Activated T-cell treated with anti-CD3 and anti-CD28 coated beads for 4 hours (primary cell): ENCODE data around the gene TSPAN5.
"Not testable (repeated sequence)": the region's sequence is repeated elsewhere in the genome, so short reads cannot be mapped to it uniquely, and the experiment has no call there.

ENCODE experiments used
- DNase-seq: peaks from one replicate; pipeline ENCODE4 v3.0.0-alpha.2; 2020

TSPAN5 gene

GRCh38 chr4:98482847-98483806 is 175.3 kb downstream of the TSPAN5 start:
- DNase-seq, result peak; percentile 27

GRCh38 chr4:98482503-98482846 is 175.9 kb downstream of the TSPAN5 start:
- DNase-seq, result no peak

- DNase-seq, result no peak
Measured at GRCh38 chr4:98481167-98481566, 177.2 kb downstream of the TSPAN5 start.

- no peak for DNase-seq
Measured at GRCh38 chr4:98480535-98480934, 177.9 kb downstream of the TSPAN5 start.

GRCh38 chr4:98479590-98479989 is 178.8 kb downstream of the TSPAN5 start:
- DNase-seq, result not testable (repeated sequence)

- DNase-seq, result no peak
Measured at GRCh38 chr4:98476891-98477290, 181.5 kb downstream of the TSPAN5 start.

- DNase-seq, result no peak
Measured at GRCh38 chr4:98474408-98474844, 184.0 kb downstream of the TSPAN5 start.

- no peak for DNase-seq
Measured at GRCh38 chr4:98473046-98473445, 185.4 kb downstream of the TSPAN5 start.

GRCh38 chr4:98470831-98471230 is 187.6 kb downstream of the TSPAN5 start:
- no peak for DNase-seq

GRCh38 chr4:98470366-98470765 is 188.0 kb downstream of the TSPAN5 start:
- no peak for DNase-seq

GRCh38 chr4:98469771-98470170 is 188.6 kb downstream of the TSPAN5 start:
- DNase-seq, result no peak

GRCh38 chr4:98468709-98469108 is 189.7 kb downstream of the TSPAN5 start:
- no peak for DNase-seq

- DNase-seq, result peak; percentile 65
Measured at GRCh38 chr4:98467627-98468072, 190.8 kb downstream of the TSPAN5 start.

GRCh38 chr4:98466868-98467599 is 191.4 kb downstream of the TSPAN5 start:
- no peak for DNase-seq

- no peak for DNase-seq
Measured at GRCh38 chr4:98462487-98462886, 195.9 kb downstream of the TSPAN5 start.

GRCh38 chr4:98461121-98461865 is 197.1 kb downstream of the TSPAN5 start:
- not testable (repeated sequence) for DNase-seq

- not testable (repeated sequence) for DNase-seq
Measured at GRCh38 chr4:98457422-98457821, 201.0 kb downstream of the TSPAN5 start.

GRCh38 chr4:98452091-98452490 is 206.3 kb downstream of the TSPAN5 start:
- no peak for DNase-seq

- no peak for DNase-seq
Measured at GRCh38 chr4:98448908-98449307, 209.5 kb downstream of the TSPAN5 start.

- DNase-seq, result no peak
Measured at GRCh38 chr4:98447648-98448047, 210.8 kb downstream of the TSPAN5 start.

- peak; percentile 24 for DNase-seq
Measured at GRCh38 chr4:98446499-98447375, 211.7 kb downstream of the TSPAN5 start.

GRCh38 chr4:98444371-98444770 is 214.0 kb downstream of the TSPAN5 start:
- no peak for DNase-seq
